GM19035 (cell line): ENCODE data around the gene FMO4.
A peak's percentile ranks its signal among the peaks of the same experiment; 100 is the strongest.
"Not testable (repeated sequence)": the region's sequence is repeated elsewhere in the genome, so short reads cannot be mapped to it uniquely, and the experiment has no call there.

Source experiments
- ATAC-seq: cut with Tn5 transposase; IDR thresholded peaks from one replicate; pipeline ENCODE4 v1.9.1; 2021; ENCODE audit not compliant: unreplicated experiment

Gene FMO4

GRCh38 chr1:171313835-171314320 is at the start of gene FMO4:
Gene FMO4, plus strand, starts transcription at chr1:171314183. Its CDS starts 5,643 bp downstream, at chr1:171319826.
- ATAC-seq, result peak; percentile 100

- no peak for ATAC-seq
These were observed 48.3 kb upstream of the FMO4 start for GRCh38 chr1:171265686-171266085.

- ATAC-seq, result no peak
These were observed 47.1 kb upstream of the FMO4 start for GRCh38 chr1:171266930-171267329.

- ATAC-seq, result no peak
These were observed 46.6 kb upstream of the FMO4 start for GRCh38 chr1:171267391-171267790.

DNA sequence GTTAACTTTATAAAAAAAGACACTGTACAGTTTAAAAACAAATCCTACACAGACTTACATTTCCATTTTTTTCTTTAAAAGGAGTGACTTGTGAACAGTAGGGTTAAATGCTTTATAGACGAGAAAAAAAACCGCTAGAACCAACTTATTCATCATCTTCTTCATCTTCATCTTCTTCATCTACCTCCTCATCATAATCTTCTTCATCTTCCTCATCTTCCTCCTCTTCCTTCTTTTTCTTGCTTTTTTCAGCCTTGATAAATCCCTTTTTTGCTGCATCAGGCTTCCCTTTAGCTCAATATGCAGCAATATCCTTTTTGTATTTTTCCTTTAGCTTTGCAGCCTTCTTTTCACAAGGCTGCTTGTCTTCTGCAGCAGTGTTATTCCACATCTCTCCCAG is 43.2 kb upstream of the FMO4 start:
- no peak for ATAC-seq

- ATAC-seq, result no peak
These were observed 36.4 kb upstream of the FMO4 start for GRCh38 chr1:171277534-171277933.

GRCh38 chr1:171279234-171279633 is 34.7 kb upstream of the FMO4 start:
- no peak for ATAC-seq

GRCh38 chr1:171279678-171280077 is 34.3 kb upstream of the FMO4 start:
- ATAC-seq, result no peak

GRCh38 chr1:171280599-171280998 is 33.4 kb upstream of the FMO4 start:
- no peak for ATAC-seq

GRCh38 chr1:171286032-171286705 is 27.8 kb upstream of the FMO4 start:
- no peak for ATAC-seq

DNA sequence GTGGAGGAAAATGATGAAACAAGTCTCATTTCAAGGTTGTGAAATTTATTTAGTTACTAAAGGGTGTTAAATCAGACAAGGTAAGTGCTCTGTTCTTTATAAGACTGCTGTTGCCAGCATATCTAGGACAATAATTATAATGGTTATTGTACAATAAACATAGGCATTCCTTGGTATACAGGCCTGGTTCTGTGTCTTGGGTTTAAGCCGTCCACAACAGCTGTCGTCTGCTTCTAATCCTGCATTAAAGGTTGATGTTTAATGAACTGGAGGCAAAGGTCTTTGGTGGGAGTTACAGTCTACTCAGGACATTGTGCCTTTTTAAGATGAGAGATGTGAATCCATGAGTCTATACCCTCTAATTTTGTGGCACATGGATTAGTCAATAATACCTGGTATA is 23.4 kb upstream of the FMO4 start:
- ATAC-seq, result no peak

GRCh38 chr1:171292799-171293198 is 21.2 kb upstream of the FMO4 start:
- ATAC-seq, result no peak

DNA sequence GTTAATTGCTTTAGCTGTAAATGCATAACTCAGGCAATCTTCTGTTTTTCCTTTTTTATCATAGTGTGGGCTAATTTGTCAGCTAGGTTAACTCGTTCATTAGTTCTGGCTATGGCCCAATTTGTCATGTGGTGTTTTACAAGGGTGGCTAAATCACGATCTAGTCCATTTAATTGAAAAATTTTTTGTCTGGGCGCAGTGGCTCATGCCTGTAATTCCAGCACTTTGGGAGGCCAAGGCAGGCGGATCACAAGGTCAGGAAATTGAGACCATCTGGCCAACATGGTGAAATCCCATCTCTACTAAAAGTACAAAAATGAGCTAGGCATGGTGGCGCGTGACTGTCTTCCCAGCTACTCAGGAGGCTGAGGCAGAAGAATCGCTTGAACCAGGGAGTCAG is 18.6 kb upstream of the FMO4 start:
- ATAC-seq, result not testable (repeated sequence)

- ATAC-seq, result no peak
These were observed 18.2 kb upstream of the FMO4 start for GRCh38 chr1:171295821-171296220.

GRCh38 chr1:171296897-171297296 is 17.1 kb upstream of the FMO4 start:
- no peak for ATAC-seq

GRCh38 chr1:171298696-171299095 is 15.3 kb upstream of the FMO4 start:
- ATAC-seq, result no peak

DNA sequence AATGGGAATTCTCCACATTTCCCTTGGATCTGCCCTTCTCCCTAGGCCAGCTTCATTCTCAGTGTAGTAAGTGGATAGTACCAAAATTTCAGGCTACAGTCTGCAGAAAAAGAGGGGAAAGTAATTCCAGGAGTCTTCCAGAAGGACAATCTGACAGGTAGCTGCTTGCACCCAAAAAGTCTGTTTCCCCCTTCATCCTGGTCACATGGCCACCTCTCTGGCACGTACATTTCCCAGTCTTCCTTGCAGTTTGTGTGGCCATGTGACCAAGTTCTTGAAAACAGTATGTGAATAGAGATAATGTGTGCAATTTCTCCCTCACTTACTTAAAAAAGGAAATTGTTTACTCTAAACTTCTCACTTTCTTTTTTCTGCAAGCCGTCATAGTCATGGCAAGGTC is 14.6 kb upstream of the FMO4 start:
- no peak for ATAC-seq

DNA sequence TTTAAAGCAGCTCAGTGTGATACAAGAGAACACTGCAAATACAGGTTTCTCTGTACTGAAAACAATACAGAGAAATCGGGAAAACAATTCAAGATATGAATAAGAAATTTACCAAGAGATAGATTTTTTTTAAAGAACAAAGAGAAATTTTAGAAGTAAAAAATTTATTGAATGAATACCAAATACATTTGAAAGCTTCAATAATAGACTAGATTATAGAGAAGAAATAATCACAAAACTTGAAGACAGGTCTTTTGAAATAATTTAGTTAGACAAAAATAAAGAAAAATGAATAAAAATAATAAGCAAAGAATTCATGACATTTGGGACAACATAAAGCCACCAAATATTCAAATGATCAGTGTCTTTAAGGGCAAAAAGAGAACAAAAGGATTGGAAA is 13.6 kb upstream of the FMO4 start:
- no peak for ATAC-seq

DNA sequence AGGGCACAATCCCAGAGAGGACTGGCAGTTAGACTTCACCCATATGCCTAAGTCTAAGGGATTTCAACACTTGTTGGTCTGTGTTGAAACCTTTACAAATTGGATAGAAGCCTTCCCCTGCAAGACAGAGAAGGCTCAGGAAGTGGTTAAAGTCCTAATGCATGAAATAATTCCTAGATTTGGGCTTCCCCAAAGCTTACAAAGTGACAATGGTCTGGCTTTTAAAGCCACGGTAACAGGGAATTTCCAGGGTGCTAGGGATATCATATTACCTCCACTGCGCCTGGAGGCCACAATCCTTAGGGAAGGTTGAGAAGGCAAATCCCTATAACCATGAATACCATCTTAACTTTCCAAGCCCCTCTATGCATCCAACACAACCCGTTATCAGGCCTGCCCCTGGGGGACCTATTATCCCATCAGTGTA is 3.3 kb upstream of the FMO4 start:
- ATAC-seq, result no peak

GRCh38 chr1:171311771-171312558 is 2.0 kb upstream of the FMO4 start:
- ATAC-seq, result no peak

- ATAC-seq, result peak; percentile 38
These were observed 606 bp upstream of the FMO4 start for GRCh38 chr1:171313319-171313834.

DNA sequence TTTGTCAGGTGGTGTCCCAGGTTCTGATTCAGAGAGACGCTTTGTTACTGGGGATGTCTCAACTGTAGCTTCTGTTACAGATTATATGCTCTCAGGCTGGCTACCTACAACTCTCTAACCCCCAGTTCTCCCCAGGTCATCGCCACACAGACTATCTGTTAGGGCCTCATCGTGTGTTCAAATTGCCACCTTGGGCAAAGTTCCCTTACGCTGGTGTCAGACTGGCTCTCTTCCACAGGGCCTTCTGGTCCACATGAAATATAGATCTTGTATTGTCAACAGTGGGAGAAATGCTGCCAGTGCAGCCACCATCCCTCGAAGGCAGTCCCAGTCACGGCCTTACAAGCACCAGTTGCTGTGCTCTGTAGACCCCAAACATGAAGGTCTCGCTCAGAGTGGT is 15.3 kb downstream of the FMO4 start:
- no peak for ATAC-seq
